ENCODE data around the gene RNF213. TPM values are rescaled to one million over a fixed set of nuclear protein-coding genes. Genes with fewer than 3 reads are reported as not detected.
A peak's percentile ranks its signal among the peaks of the same experiment; 100 is the strongest.

Gene RNF213
- polyA plus RNA-seq, 1 of the 3 experiments (the other 2 are of a cell fraction): 57.5 TPM

DNA sequence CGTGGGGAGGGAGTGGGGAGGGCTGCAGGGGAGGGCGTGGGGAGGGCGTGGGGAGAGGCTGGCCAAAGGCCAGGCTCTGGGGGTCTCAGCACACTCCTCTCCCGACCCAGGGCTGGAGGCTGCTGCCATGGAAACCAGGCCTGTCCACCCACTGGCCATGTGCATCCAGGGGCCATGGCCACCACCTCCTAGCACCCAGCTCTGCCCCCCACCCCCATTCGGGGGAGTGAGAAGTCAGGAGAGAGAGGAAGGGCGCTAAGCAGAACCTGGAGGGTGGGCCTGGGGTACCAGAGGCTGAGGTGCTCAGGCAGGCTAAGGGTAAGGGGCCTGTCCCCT is 184.0 kb downstream of the RNF213 start:
- no peak overlapping the region for H3K4me3 ChIP-seq (ENCODE audit: low read depth in 2 of 2, low read length in 1 of 2)
- no peaks in the 10 kb centered on the region for H3F3A ChIP-seq (replicated peaks; ENCODE audit: insufficient read depth)
- ChIA-PET CTCF (interaction anchor here (0.6 to 1.6 kb wide), 4 partner anchors 10 to 537 kb away, joined by 3 to 5 read pairs (median 3); no protein-coding TSS in a partner anchor), POLR2A (interaction anchor here (1.4 to 1.5 kb wide), 2 partner anchors 10 to 18 kb away, joined by 3 to 9 read pairs; no protein-coding TSS in a partner anchor)
- no peak overlapping the region for H2AFZ ChIP-seq (ENCODE audit: low read depth)
- no peak for TF ChIP-seq YY1 (IDR thresholded peaks at IDR 0.05; ENCODE audit: low read depth)
- TF ChIP-seq, protein P1, sequence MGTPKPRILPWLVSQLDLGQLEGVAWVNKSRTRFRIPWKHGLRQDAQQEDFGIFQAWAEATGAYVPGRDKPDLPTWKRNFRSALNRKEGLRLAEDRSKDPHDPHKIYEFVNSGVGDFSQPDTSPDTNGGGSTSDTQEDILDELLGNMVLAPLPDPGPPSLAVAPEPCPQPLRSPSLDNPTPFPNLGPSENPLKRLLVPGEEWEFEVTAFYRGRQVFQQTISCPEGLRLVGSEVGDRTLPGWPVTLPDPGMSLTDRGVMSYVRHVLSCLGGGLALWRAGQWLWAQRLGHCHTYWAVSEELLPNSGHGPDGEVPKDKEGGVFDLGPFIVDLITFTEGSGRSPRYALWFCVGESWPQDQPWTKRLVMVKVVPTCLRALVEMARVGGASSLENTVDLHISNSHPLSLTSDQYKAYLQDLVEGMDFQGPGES (IDR thresholded peaks at IDR 0.05; ENCODE audit: low read depth, low read length): no peak
- TF ChIP-seq, protein P2, sequence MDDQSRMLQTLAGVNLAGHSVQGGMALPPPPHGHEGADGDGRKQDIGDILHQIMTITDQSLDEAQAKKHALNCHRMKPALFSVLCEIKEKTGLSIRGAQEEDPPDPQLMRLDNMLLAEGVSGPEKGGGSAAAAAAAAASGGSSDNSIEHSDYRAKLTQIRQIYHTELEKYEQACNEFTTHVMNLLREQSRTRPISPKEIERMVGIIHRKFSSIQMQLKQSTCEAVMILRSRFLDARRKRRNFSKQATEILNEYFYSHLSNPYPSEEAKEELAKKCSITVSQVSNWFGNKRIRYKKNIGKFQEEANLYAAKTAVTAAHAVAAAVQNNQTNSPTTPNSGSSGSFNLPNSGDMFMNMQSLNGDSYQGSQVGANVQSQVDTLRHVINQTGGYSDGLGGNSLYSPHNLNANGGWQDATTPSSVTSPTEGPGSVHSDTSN (IDR thresholded peaks at IDR 0.05): no peak
- TF ChIP-seq POLR2AphosphoS5 (IDR thresholded peaks at IDR 0.05; ENCODE audit: low read depth, low read length): no peak
- no peak for TF ChIP-seq GATA2 (CRISPR knock-in tag; IDR thresholded peaks at IDR 0.05)
- TF ChIP-seq JUND (IDR thresholded peaks at IDR 0.05): no peak
- TF ChIP-seq, protein P3, sequence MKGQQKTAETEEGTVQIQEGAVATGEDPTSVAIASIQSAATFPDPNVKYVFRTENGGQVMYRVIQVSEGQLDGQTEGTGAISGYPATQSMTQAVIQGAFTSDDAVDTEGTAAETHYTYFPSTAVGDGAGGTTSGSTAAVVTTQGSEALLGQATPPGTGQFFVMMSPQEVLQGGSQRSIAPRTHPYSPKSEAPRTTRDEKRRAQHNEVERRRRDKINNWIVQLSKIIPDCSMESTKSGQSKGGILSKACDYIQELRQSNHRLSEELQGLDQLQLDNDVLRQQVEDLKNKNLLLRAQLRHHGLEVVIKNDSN (IDR thresholded peaks at IDR 0.05; ENCODE audit: borderline replicate concordance, low read depth): no peak
- TF ChIP-seq FOSL2 (IDR thresholded peaks at IDR 0.05; ENCODE audit: borderline replicate concordance, low read depth): no peak
- TF ChIP-seq TEAD4 (IDR thresholded peaks at IDR 0.05; ENCODE audit: borderline replicate concordance, insufficient read depth): no peak
- no peak for TF ChIP-seq EP300 (IDR thresholded peaks at IDR 0.05; ENCODE audit: borderline replicate concordance in 1 of 2, low read depth in 1 of 2, low read length in 1 of 2)
- TF ChIP-seq RCOR1 (IDR thresholded peaks at IDR 0.05; ENCODE audit: low read length): no peak
- no peak for TF ChIP-seq TCF12 (IDR thresholded peaks at IDR 0.05)
- TF ChIP-seq CHD2 (IDR thresholded peaks at IDR 0.05; ENCODE audit: low read length, partially characterized antibody): no peak
- TF ChIP-seq SMC3 (IDR thresholded peaks at IDR 0.05; ENCODE audit: low read depth, low read length): no peak
- TF ChIP-seq, protein P4, sequence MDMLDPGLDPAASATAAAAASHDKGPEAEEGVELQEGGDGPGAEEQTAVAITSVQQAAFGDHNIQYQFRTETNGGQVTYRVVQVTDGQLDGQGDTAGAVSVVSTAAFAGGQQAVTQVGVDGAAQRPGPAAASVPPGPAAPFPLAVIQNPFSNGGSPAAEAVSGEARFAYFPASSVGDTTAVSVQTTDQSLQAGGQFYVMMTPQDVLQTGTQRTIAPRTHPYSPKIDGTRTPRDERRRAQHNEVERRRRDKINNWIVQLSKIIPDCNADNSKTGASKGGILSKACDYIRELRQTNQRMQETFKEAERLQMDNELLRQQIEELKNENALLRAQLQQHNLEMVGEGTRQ (IDR thresholded peaks at IDR 0.05; ENCODE audit: borderline replicate concordance, low read depth, low read length): no peak
- TF ChIP-seq MXI1 (IDR thresholded peaks at IDR 0.05; ENCODE audit: low read depth, low read length): no peak
- TF ChIP-seq, protein P5, sequence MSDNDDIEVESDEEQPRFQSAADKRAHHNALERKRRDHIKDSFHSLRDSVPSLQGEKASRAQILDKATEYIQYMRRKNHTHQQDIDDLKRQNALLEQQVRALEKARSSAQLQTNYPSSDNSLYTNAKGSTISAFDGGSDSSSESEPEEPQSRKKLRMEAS (IDR thresholded peaks at IDR 0.05; ENCODE audit: low read depth): no peak
- H3K79me2 ChIP-seq (ENCODE audit: insufficient read depth): no peaks in the 10 kb centered on the region
- DNase-seq: peak; percentile 81
- WGBS (ENCODE audit: low lambda C conversion rate): 89% methylated on average over 3 of the region's 6 CpGs
- H3K27me3 ChIP-seq (ENCODE audit: insufficient read depth): no peaks in the 10 kb centered on the region
- H3K9ac ChIP-seq: no peak overlapping the region
- no peak overlapping the region for H3K4me2 ChIP-seq
- no peaks in the 10 kb centered on the region for H3K9me2 ChIP-seq
- no peak overlapping the region for H3K27ac ChIP-seq (ENCODE audit: low read depth in 2 of 2, low read length in 1 of 2)
- no peaks in the 10 kb centered on the region for H3K36me3 ChIP-seq (replicated peaks in 1 of 2; ENCODE audit: control insufficient read depth in 1 of 2, insufficient read depth in 2 of 2, low read length in 1 of 2)
- H3K4me1 ChIP-seq (ENCODE audit: control insufficient read depth in 1 of 2, insufficient read depth in 2 of 2, low read depth in 1 of 2, low read length in 1 of 2): peaks cover 0 to 10% of the 10 kb centered on the region in 2 experiments; a peak in 1 of 4 replicates
- H4K20me1 ChIP-seq (ENCODE audit: insufficient read depth): peaks cover 17% of the 10 kb centered on the region; the same call in 1 of the 2 replicates
- H3K9me3 ChIP-seq: no peaks in the 10 kb centered on the region

All from SK-N-SH (cell line).